Stimulated activated CD4-positive, alpha-beta T cell treated with anti-CD3 and anti-CD28 coated beads, Interleukin-4, amount 100 ng/mL, for 48 hours (primary cell): Measurements from ENCODE around the gene METTL1.

Experiments used
- DNase-seq, 2 donors: peaks; one replicate each; pipeline ENCODE4 v3.0.0-alpha.2; 2020; ENCODE audit warnings: low read depth in 2 of 2

Gene METTL1

DNA sequence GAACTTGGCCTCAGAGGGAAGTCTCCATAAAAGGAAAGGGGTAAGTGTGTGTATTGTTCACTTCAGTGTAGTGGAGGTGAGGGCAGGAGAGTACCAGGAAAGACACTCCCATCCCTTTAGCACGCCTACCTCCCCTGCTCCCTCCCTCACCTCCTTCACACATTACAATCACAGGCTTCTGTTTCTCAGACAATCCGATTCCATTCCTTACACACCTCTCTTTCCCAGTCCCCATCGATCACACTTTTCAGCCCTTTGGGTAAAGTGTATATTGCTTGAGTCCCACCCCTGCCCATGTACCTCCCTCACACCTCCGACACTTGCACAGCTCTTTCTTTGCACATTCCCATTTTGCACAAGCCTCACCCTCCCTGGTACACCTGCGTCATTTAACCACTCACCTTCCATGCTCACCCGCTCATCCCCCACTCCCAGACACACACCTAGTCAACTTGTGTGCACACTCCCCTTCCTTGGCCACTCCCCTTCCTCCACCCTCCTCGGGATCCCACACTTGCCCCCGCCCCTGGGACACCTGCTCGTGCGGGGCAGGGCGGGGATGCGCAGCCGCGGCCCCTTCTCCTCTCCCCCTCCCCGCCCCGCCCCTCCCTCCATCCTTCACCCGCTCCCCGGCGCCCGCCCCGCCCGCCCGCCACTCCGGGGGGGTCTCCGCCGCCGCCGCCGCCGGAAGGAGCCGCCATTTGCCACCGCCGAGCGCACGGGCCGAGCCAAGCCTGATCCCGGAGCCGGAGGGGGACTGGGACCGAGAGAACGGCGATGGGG lies 17.3 kb downstream of the METTL1 start, which contains the start of gene MARCHF9:
MARCHF9 (plus strand) TSS at position 693 of the 783 bp plus-strand sequence. CDS start 426 bp downstream, outside the sequence.
- DNase-seq, result peak; percentile 75 to 83

- DNase-seq, result no peak
Measured at GRCh38 chr12:57753756-57754337, 18.1 kb downstream of the METTL1 start.

- no peak for DNase-seq
Measured at GRCh38 chr12:57752668-57753000, 19.3 kb downstream of the METTL1 start.

GRCh38 chr12:57751788-57752667 lies 19.9 kb downstream of the METTL1 start, which contains the start of gene CDK4:
Gene CDK4, minus strand, starts transcription at chr12:57752310. Its CDS starts 593 bp downstream, at chr12:57751717.
- peak; percentile 96 to 99 for DNase-seq

- DNase-seq, result no peak
Measured at GRCh38 chr12:57751432-57751787, 20.5 kb downstream of the METTL1 start.

GRCh38 chr12:57750561-57751431 lies 21.1 kb downstream of the METTL1 start:
- no peak for DNase-seq

DNA sequence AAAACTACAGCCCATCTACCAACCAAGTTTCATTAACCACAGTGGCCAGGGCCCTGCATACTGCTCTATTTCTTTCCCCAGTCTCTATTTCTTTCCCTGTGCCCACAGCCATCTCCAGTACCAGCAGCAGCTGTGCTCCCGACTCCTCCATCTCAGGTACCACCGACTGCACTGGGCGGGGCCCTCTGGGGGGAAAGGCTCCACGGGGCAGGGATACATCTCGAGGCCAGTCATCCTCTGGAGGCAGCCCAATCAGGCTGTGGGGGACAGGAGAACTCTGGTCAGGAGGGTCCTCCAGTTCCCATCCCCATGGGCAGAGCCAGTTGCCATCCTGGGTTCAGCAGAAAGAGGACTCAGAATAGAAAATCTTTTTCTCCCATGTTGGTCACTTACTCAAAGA lies 22.8 kb downstream of the METTL1 start:
- DNase-seq, result no peak

DNA sequence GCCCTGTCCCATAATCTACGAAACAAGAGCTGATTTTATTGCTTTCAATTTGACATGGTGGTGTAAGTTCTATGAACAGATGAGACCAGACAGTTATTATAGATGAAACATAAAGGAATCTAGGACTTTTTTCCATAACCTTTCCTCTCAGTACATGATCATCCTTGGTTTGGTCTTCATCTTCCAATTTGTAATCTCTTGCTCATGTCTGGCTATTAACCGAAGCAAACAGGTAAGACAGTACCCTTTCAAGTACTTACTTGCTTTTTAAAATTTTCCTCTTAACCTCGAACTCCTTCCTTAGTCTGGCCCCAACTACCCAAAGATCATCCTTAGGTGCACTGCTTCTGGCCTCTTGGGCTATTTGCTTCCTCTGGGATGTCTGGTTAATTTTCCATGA lies 25.9 kb downstream of the METTL1 start:
- DNase-seq, result no peak

- no peak for DNase-seq
Measured at GRCh38 chr12:57745485-57745881, 26.4 kb downstream of the METTL1 start.

DNA sequence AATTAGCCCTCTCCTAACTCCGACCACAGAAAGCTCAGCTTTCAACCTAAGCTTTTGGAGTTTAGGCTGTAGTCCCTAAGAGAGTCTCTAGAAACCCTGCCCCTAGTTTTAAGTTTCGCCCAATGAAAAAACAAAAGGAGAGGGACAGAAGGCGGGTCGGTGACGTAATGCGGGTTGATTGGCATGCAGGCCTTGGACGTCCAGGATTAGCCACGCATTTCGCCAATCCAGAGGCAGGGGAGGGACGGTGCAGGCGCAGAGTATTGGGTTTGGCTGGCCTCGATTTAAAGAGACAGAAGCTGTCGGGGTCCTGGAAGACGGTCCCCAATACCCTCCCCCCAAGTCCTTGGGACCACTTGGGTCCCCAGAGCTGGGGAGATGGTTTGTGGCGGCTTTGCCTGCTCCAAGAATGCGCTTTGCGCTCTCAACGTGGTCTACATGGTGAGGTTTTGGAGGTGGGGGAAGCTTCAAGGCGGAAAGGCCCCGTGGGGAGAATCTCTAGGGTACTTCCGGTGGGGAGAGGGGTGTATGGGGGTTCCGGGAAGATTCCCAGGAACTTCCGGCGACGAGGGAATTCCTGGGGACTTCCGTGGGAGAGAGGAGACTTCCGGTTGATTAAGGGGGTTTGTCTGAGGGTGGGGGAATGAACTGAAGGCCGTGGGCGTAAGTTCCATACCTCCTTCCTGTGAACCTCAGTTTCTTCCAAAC lies 27.0 kb downstream of the METTL1 start, which contains the start of gene TSPAN31:
TSPAN31 (plus strand) TSS at position 263 of the 708 bp plus-strand sequence; CDS start at position 379, 116 bp downstream.
- DNase-seq, result peak; percentile 93

DNA sequence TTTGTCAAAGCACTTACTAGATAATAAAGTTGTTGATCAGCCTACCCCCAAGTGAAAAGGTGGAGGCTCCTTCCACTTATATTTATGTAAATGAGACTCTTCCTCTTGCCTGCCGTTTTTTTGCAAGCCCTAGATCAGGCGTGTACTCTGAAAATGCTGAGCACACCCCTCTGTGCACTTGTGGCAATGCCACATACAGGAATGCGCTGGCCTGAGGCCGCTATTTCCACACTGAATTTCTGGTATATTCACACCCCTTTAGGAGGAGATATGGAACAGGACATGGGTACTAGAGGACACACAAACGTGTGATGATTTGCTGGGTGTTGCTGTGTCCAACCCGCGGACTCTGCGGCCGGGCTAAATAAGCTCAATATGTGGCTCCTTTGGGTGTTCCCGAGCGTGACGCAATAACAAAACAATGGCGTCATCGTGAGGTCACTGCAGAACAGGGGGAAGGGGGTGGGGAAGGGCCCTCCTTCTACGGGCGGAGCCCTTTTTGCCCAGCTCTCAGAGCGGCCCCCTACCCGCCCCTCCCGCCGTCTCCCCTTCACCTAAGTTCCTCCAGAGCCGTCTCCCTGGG lies 27.6 kb downstream of the METTL1 start:
- peak; percentile 57 to 77 for DNase-seq

DNA sequence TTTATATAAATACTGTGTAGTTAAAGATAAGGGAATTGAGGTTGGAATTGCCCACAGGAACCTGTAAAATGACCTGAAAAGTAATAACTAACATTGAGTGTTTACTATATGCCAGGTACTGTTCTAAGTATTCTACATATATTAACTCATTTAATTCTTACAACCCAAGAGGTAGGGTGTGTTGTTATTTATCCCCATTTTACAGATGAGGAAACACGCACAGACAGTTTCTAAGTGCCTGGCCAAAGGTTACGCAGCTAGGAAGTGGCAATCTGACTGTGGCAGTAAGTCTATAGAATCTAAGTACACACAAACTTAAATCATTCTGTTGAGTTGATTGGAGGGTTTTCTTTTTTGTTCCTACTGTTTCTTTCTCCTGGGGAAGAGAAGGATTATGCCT lies 28.1 kb downstream of the METTL1 start:
- DNase-seq, result no peak

GRCh38 chr12:57741844-57742738 lies 29.8 kb downstream of the METTL1 start:
- peak; percentile 59 to 79 for DNase-seq

- no peak for DNase-seq
Measured at GRCh38 chr12:57741413-57741789, 30.5 kb downstream of the METTL1 start.

DNA sequence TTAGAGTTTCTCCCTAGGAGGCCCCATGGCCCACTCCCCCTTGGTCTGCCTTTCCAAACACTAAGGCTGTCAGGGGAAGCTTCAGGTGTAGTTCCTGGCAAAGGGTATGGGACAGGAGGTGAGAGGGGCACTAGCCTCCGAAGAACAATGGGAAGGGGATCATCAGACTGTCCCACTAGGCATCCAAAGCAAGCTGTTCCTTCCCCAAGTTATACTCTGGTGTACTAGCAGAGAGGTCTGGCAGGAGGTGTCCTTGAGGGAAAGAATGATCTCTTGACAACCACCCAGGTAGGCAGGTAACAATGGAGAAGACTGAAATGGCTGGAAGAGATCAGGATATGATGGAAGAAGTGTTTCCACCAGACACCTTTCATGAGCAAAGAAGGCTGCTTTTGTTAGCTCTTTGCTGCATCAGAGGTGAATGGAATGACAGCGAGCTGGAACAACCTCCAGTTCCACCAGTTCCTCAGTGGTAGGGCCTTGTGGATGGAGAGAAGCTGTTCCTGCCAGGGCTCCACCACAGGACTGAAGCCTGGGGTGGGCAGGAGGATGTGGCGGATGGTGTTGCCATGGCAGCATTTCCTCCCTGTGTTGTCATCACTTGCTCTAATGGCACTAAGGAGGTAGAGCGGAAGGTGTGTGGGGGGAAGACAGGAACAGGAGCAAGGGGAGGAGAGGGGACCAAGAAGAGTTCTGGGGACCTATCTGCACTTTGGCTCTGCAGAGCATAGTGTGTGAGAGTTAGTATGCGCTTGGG lies 31.1 kb downstream of the METTL1 start:
- peak; percentile 44 to 65 for DNase-seq

GRCh38 chr12:57739914-57740538 lies 31.9 kb downstream of the METTL1 start:
- no peak for DNase-seq

DNA sequence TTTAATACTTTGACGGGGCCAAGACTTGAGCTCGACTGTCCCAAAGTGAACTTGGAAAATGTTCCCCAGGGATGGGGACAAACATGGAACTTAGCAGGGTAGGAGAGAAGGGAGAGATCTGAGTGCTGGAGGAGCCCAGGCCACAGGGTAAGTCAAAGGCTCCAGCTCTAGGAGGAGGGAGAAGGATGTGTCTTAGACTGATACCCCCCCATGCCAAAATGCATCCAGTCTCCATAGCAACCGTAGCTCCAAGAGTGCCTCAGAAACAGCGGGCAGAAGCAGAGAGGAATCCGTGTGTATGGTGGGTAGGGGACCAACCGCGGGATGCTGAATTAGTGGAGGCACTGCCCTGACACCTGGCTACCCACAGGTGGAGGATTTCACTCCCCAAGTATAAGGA lies 32.5 kb downstream of the METTL1 start:
- DNase-seq, result no peak

DNA sequence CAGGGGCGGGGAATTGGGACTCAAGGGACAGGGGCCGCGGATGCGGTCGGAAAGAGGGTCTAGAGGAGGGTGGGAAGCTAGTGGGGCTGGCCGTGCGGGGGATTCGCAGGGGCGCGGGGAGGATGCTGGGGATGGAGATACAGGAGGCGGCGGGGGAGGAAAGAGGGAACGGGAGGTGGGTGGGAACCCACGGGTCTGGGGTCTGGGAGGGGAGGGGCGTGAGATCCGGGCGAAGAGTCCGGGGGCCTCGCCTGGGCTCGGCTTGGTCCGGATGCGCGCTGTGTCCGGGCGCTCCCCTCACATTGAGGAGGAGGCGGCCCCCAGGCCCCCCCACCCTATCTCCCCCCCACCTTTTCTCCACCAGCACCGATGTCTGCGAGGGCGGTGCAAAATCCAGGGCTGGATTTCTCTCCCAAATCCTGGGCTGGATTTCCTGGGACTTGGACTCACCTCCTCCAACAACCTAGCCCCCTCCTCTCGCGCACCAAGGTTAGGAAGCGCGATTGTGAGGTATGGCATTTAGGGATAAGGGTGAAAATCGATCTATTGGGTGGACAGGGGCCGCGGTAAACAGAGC lies 33.2 kb downstream of the METTL1 start, which contains the start of gene AGAP2:
AGAP2 (minus strand) TSS at position 82 of the 577 bp plus-strand sequence. CDS start 496 bp downstream, outside the sequence.
- no peak for DNase-seq
